ENCODE measurements around the gene PANX2. TPM values are rescaled to one million over a fixed set of nuclear protein-coding genes. Genes with fewer than 3 reads are reported as not detected.
"Not testable (repeated sequence)": the region's sequence is repeated elsewhere in the genome, so short reads cannot be mapped to it uniquely, and the experiment has no call there.

Gene PANX2
- total RNA-seq, 1 donor from 2014 or later, result 3.0 TPM

GRCh38 chr22:50165436-50166123, 5.0 kb upstream of the PANX2 start:
- no peak for TF ChIP-seq CTCF (IDR thresholded peaks at IDR 0.05)
- Histone ChIP-seq H3K36me3 (no peaks in the 10 kb centered on the region), H3K4me1 (no peaks in the 10 kb centered on the region), H3K4me3 (no peak overlapping the region), H3K9me3 (no peaks in the 10 kb centered on the region), H3K27ac (no peak overlapping the region), H3K27me3 (no peaks in the 10 kb centered on the region)
- intact Hi-C loops (cut with DNase I), result no loop called here
- no peak for ATAC-seq
- peak; percentile 39 for DNase-seq

- Histone ChIP-seq H3K27me3 (peaks cover 9% of the 10 kb centered on the region), H3K36me3 (no peaks in the 10 kb centered on the region), H3K4me3 (no peak overlapping the region), H3K27ac (no peak overlapping the region), H3K9me3 (no peaks in the 10 kb centered on the region), H3K4me1 (peaks cover 5% of the 10 kb centered on the region)
- TF ChIP-seq CTCF (IDR thresholded peaks at IDR 0.05), result no peak
- intact Hi-C loops (cut with DNase I), result no loop called here
- ATAC-seq, result no peak
- DNase-seq, result no peak
Measured at GRCh38 chr22:50167689-50168489, 2.6 kb upstream of the PANX2 start.

DNA sequence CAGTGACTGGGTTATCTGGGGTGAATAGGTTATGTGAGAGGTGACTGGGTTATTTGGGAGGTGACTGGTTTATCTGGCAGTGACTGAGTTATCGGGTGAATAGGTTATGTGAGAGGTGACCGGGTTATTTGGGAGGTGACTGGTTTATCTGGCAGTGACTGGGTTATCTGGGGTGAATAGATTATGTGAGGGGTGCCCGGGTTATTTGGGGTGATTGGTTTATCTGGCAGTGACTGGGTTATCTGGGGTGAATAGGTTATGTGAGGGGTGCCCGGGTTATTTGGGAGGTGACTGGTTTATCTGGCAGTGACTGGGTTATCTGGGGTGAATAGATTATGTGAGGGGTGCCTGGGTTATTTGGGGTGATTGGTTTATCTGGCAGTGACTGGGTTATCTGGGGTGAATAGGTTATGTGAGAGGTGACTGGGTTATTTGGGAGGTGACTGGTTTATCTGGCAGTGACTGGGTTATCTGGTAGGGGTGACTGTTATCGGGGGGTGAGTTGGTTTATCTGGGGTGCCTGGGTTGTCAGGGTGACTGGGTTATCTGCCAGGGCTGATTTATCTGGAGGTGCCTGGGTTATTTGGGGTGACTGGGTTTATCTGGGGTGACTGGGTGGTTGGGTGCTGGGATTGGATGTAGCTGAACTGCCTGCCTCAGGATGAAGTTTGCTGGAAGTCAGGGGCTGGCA, 1.9 kb upstream of the PANX2 start:
- H3K27me3 ChIP-seq; H3K27ac ChIP-seq; H3K36me3 ChIP-seq; H3K4me3 ChIP-seq; H3K4me1 ChIP-seq; H3K9me3 ChIP-seq; DNase-seq; ATAC-seq; intact Hi-C loops (cut with DNase I): not testable (repeated sequence)

- no peaks in the 10 kb centered on the region for H3K9me3 ChIP-seq
- H3K27me3 ChIP-seq, result peaks cover 9% of the 10 kb centered on the region
- intact Hi-C loops (cut with DNase I), result no loop called here
- DNase-seq, result no peak
- H3K4me1 ChIP-seq, result peaks cover 5% of the 10 kb centered on the region
- H3K36me3 ChIP-seq, result no peaks in the 10 kb centered on the region
- H3K4me3 ChIP-seq, result peak overlapping the region; percentile 39
- no peak for TF ChIP-seq CTCF (IDR thresholded peaks at IDR 0.05)
- ATAC-seq, result no peak
- H3K27ac ChIP-seq, result no peak overlapping the region
Measured at GRCh38 chr22:50169181-50169759, 1.3 kb upstream of the PANX2 start.

GRCh38 chr22:50169774-50170341, 673 bp upstream of the PANX2 start:
- H3K4me1 ChIP-seq, result peaks cover 5% of the 10 kb centered on the region
- H3K27me3 ChIP-seq, result peaks cover 9% of the 10 kb centered on the region
- peak; percentile 44 for ATAC-seq
- TF ChIP-seq CTCF (IDR thresholded peaks at IDR 0.05), result no peak
- intact Hi-C loops (cut with DNase I), result no loop called here
- H3K4me3 ChIP-seq, result peak overlapping the region; percentile 39
- no peaks in the 10 kb centered on the region for H3K9me3 ChIP-seq
- no peaks in the 10 kb centered on the region for H3K36me3 ChIP-seq
- H3K27ac ChIP-seq, result no peak overlapping the region
- DNase-seq, result no peak
